Bronchial epithelial cell (primary cell): Measurements from ENCODE around the gene ZNF428. TPM values are rescaled to one million over a fixed set of nuclear protein-coding genes. Genes with fewer than 3 reads are reported as not detected.
"Not testable (repeated sequence)": the region's sequence is repeated elsewhere in the genome, so short reads cannot be mapped to it uniquely, and the experiment has no call there.

Source experiments
- DNase-seq: peaks from one replicate; pipeline ENCODE4 v3.0.0-alpha.2; 2010; ENCODE audit warnings: low read depth
- FAIRE-seq: peaks from 2 replicates; lab custom pipeline; 2011; peaks lifted over from hg19 to GRCh38; lab: Jason Lieb, UNC
- H3K27me3 ChIP-seq: 2 replicates; pipeline ENCODE4 v1.5.1; 2011; ENCODE audit warnings: low read length; ENCODE audit not compliant: control insufficient read depth, insufficient read depth
- H3K36me3 ChIP-seq: 2 replicates; pipeline ENCODE4 v1.5.1; 2011; ENCODE audit warnings: low read length; ENCODE audit not compliant: control insufficient read depth, insufficient read depth
- H3K4me3 ChIP-seq: 2 replicates; pipeline ENCODE4 v1.5.1; 2011; ENCODE audit warnings: mild to moderate bottlenecking, low read depth, low read length, control low read depth
- total RNA-seq: library from RNA; depleted of rRNA; stranded (reverse); fragments of >200 nt; gene quantifications from 2 replicates; pipeline ENCODE4 v1.2.1, GENCODE V29; 2014
- TF ChIP-seq, protein P1 (sequence below): IDR thresholded peaks from 2 replicates; pipeline ENCODE4 v1.5.1; 2011; ENCODE audit warnings: mild to moderate bottlenecking, moderate library complexity, low read length, control low read depth, inconsistent platforms; ENCODE audit not compliant: insufficient read depth, severe bottlenecking

ZNF428 gene
- total RNA-seq, 1 donor from 2014 or later: 14.5 TPM

DNA sequence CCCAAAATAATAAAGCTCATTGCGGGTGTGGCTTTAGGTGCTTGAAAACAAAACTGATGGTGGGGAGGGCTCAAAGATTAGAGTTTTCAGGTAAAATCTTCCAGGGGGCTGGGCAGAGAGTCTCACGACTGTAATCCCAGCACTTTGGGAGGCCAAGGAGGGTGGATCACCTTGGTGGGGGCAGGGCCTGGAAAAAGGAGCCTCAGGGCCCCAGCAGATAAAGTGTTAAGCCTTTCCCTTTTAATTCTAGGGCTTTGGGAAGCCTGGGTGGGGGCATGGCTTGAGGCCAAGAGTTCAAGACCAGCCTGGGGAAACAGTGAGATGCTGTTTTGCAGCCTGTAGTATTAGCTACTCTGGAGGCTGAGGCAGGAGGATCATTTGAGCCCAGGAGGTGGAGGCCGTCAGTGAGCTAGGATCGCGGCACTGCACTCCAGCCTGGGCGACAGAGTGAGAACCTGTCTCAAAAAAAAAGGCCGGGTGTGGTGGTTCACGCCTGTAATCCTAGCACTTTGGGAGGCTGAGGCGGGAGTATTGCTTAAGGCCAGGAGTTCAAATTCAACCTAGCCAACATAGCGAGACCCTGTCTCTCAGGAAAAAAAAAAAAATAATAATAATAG lies 25.2 kb downstream of the ZNF428 start:
- no peaks in the 10 kb centered on the region for H3K27me3 ChIP-seq
- FAIRE-seq (no peak), DNase-seq (no peak)
- H3K4me3 ChIP-seq: peak overlapping the region; percentile 71
- TF ChIP-seq, protein P1, sequence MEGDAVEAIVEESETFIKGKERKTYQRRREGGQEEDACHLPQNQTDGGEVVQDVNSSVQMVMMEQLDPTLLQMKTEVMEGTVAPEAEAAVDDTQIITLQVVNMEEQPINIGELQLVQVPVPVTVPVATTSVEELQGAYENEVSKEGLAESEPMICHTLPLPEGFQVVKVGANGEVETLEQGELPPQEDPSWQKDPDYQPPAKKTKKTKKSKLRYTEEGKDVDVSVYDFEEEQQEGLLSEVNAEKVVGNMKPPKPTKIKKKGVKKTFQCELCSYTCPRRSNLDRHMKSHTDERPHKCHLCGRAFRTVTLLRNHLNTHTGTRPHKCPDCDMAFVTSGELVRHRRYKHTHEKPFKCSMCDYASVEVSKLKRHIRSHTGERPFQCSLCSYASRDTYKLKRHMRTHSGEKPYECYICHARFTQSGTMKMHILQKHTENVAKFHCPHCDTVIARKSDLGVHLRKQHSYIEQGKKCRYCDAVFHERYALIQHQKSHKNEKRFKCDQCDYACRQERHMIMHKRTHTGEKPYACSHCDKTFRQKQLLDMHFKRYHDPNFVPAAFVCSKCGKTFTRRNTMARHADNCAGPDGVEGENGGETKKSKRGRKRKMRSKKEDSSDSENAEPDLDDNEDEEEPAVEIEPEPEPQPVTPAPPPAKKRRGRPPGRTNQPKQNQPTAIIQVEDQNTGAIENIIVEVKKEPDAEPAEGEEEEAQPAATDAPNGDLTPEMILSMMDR: no peak
- peaks cover 26% of the 10 kb centered on the region for H3K36me3 ChIP-seq

DNA sequence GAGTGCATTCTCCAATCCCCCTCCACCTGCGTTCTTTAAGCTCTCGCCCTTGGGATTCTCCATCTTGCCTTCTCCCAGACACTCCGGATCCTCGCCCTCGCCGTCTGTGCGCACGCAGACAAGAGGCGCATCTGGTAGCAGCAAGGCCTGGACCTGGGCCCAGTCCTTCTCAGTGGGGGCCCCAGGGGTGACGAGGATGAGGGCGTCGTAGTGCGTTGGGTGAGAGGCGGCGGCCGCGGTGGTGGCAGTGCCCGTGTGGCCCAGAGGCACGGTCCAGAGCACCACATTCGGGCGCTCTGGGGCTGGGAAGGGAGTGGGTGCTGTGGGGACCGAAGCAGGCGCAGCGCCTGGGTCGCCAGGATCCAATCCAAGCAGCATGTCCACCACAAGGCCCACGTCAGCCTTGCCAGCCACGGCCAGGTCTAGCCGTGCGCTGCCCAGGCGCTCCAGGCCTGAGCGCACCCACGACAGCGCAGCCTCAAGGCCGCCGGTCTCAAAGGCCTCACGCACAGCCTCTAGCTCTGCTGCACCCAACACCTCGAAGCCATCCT lies 26.6 kb downstream of the ZNF428 start:
- DNase-seq (no peak), FAIRE-seq (no peak)
- no peaks in the 10 kb centered on the region for H3K27me3 ChIP-seq
- peaks cover 19% of the 10 kb centered on the region for H3K36me3 ChIP-seq
- no peak overlapping the region for H3K4me3 ChIP-seq
- TF ChIP-seq, protein P1: no peak

DNA sequence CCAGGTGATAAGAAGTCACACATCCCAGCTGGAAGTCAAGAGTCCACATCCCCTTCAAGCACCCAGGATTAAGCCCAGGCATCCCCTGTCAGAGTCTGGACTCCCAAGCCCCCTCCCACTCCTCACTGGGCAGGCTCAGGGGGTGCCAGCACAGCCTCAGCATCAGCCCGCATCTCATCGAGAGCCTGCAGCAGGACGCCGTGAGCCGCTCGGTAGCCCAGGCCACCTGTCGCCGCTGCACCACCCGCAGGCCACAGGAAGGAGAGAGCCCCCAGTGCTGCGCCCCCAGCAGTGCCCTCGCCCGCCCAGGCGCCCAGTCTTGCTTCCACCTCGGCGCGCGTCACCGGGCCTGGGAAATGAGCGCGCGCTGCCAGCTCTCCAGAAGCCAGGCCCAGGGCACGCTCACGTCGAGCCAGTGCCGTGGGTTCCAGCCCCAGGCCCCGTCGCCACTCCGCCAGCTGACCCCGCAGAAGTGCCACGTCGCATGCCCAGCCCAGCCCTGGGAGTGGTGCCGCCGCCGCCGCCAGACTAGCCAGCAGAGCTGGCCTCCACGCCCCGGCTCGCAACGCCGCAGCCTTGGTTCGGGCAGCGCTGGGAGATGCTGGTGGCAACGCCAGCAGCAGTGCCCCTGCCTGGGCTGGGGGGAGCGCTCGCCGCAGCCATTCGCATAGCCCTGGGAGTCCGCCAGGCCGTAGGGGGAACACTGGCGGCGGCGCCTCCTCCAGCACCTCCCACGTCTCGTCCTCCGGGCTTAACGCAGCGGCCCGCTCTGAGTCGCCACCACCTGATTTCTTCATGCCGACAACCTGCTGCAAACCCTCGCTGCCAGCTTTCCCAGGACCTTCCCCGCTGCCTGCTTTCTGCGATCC lies 27.3 kb downstream of the ZNF428 start:
- DNase-seq: no peak
- TF ChIP-seq, protein P1: no peak
- Histone ChIP-seq H3K27me3 (no peaks in the 10 kb centered on the region), H3K36me3 (peaks cover 19% of the 10 kb centered on the region), H3K4me3 (no peak overlapping the region)
- FAIRE-seq: no peak

DNA sequence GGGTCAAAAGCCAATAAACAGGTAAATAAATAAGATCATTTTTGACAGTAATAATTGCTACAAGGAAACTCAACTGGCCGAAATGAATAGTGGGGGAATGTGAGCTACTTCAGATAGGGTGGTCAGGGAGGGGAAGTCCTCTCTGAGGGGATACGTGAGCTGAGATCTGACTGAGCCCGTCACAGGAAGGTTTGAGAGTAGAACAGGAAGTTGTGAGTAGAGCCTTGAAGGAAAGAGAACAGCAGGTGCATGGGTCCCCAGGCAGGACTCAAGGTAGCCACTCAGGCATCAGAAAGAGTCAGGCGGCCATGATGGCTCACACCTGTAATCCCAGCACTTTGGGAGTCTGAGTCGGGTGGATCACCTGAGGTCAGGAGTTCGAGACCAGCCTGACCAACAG lies 29.8 kb downstream of the ZNF428 start:
- Histone ChIP-seq H3K27me3 (no peaks in the 10 kb centered on the region), H3K4me3 (no peak overlapping the region), H3K36me3 (peaks cover 19% of the 10 kb centered on the region)
- DNase-seq (no peak), FAIRE-seq (no peak)
- TF ChIP-seq, protein P1: no peak

DNA sequence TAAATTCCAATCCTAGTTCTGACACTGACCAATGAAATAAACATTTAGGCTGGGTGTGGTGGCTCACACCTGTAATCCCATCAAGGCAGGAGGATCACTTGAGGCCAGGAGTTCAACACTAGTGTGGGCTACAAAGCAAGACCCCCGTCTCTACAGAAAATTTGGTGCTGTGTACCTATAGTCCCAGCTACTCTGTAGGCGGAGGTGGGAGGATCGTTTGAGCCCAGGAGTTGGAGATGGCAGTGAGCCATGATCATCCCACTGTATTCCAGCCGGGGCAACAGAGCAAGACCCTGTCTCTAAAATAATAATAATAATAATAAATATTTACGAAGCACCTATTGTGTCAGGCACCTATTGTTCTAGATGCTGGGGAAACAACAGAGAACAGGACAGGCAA lies 30.2 kb downstream of the ZNF428 start:
- Histone ChIP-seq H3K36me3 (peaks cover 18% of the 10 kb centered on the region), H3K27me3 (no peaks in the 10 kb centered on the region), H3K4me3 (no peak overlapping the region)
- DNase-seq: no peak
- TF ChIP-seq, protein P1: no peak
- FAIRE-seq: no peak

DNA sequence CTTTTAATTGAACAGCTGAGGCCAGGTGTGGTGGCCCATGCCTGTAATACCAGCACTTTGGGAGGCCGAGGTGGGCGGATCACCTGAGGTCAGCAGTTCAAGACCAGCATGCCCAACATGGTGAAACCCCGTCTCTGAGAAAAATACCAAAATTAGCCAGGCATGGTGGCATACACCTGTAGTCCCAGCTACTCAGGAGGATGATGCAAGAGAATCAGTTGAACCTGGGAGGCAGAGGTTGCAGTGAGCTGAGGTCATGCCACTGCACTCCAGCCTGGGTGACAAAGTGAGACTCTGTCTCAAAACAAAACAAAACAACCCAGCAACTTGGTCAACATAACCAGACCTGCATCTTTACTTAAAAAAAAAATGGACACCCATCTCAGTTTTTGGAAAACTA lies 32.4 kb downstream of the ZNF428 start:
- H3K27me3 ChIP-seq, H3K36me3 ChIP-seq, DNase-seq, H3K4me3 ChIP-seq, FAIRE-seq: not testable (repeated sequence)
